Fibroblast of the conjunctiva (primary cell): Measurements from ENCODE around the gene ZSCAN30.
"Not testable (repeated sequence)": the region's sequence is repeated elsewhere in the genome, so short reads cannot be mapped to it uniquely, and the experiment has no call there.

Source experiments
- DNase-seq: peaks from one replicate; pipeline ENCODE4 v3.0.0-alpha.2; 2010; ENCODE audit warnings: low read depth

Gene ZSCAN30

DNA sequence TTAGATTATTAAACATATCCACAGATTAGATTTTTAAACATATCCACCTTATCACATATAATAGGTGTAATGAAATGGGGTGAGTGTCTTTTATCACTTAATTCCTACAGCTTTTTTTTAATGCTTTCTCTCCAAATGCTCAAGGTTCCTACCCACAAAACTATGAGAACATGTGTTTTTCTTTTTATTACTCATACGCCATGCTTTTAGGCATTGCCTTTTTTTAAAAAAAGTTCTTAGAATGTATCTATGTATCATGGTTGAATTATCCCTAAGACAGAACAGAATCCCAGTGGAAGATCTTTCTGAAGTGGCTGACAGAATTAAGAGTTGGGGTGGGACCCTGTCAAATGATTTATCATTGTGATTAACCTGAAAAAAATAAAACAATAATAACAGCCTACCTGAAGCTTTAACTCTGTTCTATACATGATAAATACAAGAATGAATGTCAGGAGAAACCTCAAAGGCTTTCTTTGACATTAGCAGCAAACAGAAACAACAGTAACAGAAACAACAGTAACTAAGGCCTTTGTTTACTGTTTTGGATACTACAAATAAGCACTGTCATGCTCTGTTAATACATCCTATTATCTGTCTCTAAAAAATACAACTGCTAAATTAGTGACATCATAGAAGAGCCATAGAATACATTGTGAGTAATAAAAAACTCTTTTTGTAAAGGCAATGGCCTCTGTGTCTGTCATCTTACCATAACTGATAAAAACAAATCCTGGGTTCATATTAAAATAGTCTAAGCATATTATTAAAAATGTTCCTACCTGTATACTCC, 53.3 kb downstream of the ZSCAN30 start:
- DNase-seq, result no peak

DNA sequence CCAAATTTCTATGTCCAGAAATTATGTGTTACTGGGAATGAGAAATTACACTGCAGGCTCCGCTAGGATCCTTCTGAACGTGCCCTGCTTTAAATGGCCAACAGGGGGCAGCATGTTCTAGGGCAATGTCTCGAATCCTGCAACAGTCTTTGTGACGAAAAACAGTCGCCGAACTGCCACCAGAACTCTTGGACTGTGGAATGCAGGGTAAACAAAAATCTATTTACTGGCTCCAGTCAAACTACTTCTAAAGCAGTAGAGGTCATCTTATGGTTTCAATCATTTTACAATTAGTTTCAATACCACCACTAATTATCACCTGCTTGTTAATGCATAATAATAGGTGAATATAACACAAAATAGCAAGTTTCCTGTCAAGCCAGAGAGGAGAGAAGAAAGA, 59.0 kb downstream of the ZSCAN30 start:
- peak; percentile 42 for DNase-seq

DNA sequence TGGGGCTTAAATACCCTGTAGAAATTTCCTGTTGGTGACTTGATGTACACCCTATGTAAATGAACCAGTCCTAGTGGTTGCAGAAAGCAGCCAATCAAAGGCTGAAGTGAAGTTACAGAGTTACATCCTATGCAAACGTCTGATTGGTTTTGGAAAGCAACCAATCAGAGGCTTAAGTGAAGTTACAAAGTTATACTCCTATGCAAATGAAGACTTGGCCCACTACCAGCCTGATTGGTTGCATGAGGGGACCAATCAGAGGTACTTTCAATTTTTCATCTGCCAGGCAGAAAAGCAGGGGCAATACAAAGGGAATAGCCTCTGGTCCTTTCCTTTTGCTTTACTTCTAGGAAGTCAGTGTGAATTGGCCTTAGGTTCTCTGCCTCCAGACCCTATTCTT, 62.8 kb downstream of the ZSCAN30 start:
- DNase-seq, result no peak

DNA sequence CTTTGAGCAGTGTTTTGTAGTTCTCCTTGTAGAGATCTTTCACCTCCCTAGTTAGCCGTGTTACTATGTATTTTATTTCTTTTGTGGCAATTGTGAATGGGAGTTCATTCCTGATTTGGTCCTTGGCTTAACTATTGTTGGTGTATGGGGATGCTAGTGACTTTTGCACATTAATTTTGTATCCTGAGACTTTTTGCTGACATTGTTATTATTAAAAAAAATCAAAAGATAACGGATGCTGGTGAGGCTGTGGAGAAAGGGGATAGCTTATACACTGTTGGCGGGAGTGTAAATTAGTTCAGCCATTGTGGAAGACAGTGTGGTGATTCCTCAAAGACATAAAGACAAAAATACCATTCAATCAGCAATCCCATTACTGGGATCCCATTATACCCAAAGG, 66.2 kb downstream of the ZSCAN30 start:
- no peak for DNase-seq

DNA sequence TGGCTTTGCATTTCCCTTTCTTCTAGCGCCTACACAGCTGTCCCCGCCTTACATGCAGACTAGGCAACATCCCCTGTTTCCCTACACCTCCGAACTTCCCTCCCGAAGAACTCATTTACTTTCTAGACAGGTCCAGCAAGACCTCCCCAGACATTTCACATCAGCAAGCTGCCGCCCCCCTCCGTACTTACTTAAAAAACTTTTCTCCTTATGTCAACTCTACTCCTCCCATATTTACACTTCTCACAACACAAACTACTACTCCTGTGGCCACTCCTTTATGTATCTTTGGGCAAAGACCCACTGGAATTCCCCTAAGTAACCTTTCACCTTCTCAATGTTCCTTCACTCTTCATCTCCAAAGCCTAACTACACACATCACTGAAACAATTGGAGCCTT, 69.6 kb downstream of the ZSCAN30 start:
- DNase-seq, result no peak

DNA sequence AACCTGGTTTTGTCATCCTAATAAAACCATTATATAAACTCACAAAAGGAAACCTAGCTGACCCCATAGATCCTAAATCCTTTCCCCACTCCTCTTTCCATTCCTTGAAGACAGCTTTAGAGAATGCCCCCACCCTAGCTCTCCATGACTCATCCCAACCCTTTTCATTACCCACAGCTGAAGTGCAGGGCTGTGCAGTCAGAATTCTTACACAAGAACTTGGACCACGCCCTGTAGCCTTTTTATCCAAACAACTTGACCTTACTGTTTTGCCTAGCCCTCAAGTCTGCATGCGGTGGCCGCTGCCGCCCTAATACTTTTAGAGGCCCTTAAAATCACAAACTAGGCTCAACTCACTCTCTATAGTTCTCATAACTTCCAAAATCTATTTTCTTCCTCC, 70.7 kb downstream of the ZSCAN30 start:
- not testable (repeated sequence) for DNase-seq

DNA sequence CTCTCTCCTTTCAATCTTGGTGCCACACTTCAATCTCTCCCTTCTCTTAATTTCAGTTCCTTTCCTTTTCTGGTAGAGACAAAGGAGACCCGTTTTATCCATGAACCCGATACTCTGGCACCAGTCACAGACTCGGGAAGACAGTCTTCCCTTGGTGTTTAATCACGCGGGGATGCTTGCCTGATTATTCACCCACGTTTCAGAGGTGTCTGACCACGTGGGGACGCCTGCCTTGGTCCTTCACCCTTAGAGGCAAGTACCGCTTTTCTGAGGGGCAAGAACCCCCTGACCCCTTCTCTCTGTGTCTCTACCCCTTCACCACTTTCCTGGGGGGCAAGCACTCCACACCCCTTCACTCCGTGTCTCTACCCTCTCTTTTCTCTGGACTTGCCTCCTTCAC, 73.4 kb downstream of the ZSCAN30 start:
- not testable (repeated sequence) for DNase-seq

DNA sequence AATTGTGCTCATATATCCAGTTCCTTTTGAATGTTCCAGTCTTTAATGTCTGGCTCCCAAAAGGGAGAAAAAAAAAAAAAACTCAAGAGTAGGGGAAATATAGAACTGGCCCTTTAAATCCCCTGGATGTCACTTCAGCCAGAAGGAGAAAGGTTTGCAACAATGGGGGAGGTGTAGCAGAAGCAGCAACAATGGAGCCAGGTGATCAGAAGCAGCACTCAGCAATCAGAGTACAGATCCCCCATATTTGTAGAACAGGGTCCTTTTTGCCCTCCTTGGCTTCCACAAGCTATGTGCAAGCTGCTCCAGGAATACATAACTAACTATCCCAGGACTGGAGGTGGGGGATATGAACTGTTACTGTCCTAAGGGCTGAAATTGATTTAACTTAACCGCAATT, 75.0 kb downstream of the ZSCAN30 start:
- no peak for DNase-seq

DNA sequence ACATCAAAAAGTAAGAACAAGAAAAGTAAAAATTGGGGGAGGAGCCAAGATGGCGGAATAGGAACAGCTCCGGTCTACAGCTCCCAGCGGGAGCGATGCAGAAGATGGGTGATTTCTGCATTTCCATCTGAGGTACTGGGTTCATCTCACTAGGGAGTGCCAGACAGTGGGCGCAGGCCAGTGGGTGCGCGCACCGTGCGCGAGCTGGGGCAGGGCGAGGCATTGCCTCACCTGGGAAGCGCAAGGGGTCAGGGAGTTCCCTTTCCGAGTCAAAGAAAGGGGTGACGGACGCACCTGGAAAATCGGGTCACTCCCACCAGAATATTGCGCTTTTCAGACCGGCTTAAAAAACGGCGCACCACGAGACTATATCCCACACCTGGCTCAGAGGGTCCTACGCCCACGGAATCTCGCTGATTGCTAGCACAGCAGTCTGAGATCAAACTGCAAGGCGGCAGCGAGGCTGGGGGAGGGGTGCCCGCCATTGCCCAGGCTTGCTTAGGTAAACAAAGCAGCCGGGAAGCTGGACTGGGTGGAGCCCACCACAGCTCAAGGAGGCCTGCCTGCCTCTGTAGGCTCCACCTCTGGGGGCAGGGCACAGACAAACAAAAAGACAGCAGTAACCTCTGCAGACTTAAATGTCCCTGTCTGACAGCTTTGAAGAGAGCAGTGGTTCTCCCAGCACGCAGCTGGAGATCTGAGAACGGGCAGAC, 84.1 kb downstream of the ZSCAN30 start:
- not testable (repeated sequence) for DNase-seq

DNA sequence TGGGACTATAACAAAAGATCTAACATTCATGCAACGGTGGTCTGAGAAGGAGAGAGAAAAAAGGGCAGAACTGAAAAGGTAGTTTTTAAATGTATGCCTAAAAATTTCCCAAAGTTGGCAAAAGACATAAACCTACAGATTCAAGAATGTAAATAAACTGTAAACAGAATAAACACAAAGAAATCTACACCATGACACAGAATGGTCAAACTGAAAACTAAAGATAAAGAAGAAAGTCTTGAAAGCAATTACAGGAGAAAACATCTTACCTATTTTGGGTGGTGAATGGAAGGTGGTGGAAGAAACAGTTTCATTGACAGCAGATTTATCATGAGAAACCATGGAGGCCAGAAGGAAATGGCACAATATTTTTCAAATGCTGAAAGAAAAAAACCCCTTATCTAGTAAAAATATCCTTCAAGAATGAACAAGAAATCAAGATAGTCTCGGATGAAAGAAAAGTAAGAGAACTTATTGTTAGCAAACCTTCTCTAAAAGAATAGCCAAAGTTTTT, 84.8 kb downstream of the ZSCAN30 start:
- no peak for DNase-seq

DNA sequence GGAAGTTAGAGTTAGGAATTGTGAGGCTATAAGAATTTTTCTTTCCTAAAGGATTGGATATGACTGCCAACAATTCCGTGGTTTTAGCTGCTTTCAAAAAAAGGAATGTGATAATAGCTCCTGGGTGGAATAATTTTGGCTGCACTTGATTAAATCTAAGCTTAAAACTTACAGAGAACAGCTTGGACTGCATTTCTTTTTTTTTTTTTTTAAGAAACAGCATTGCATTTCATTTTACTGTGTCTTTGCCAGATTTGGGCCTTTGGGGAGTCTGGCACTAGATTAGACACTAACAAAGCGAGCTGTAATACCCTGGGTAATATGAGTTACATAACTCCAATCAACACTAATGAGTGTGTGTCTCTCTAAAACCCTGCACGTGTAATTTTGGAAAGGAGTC, 87.0 kb downstream of the ZSCAN30 start:
- no peak for DNase-seq

DNA sequence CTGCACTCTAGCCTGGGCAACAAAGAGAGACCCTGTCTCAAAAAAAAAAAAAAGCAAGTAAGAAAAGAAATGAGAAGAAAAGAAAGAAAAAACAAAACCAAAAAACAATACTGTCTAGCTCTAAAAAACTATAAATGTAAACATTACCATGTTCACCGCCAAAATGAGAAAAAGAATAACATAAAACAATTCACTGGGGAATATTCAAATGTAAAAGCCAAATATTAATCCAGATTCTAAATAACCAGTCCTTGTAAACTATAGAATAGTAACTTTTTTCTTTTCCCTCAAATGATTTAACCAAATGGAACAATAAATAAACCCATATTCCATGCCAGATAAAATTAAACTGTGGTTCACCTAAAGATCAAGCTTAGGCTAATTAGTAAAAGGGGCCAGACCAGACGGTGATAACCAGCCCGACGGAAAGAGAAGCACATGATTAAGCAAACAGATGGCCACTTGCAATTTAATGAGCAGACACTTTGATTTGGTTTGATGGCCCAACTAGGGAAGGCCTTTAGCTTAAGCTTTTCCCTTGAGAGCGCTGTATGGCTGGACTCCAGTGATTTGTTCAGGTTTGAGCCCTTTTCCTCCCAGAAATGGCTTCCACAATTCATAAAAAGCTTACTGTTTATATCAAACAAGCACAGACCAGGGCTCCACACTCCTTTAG, 88.6 kb downstream of the ZSCAN30 start:
- DNase-seq, result no peak
